DMS53 treated with DMSO at 0.1 percent for 48 hours (cell line): ENCODE results near the gene MACF1.

Experiments
- DNase-seq: peaks from one replicate; lab custom pipeline; 2025; ENCODE audit not compliant: unreplicated experiment; lab: John Stamatoyannopoulos, UW

The MACF1 gene

GRCh38 chr1:39529901-39530535, 325.5 kb downstream of the MACF1 start:
- no peak for DNase-seq

DNA sequence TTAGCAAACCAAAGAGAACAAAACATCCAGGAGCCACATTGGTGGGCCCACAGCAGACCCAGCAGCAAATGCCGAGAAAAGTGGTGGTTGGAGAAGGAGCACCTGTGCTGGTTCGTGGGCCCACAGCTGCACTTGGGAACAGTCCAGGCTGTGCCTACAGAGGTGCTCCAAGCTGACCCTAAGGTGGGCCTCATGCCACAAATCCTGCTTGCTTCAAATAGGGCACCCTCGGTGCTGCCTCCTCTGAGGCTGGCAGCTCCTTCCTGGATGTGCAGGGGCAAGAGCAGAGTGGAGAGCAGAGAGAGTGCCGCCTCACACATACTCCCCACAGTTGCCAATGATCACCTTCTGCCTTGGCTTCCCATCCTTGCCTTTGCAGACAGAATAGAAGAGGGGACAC, 327.0 kb downstream of the MACF1 start:
- no peak for DNase-seq

GRCh38 chr1:39533442-39533841, 328.9 kb downstream of the MACF1 start:
- no peak for DNase-seq
